CD4-positive, alpha-beta T cell (primary cell): ENCODE results near the gene WDFY3. TPM values are rescaled to one million over a fixed set of nuclear protein-coding genes. Genes with fewer than 3 reads are reported as not detected.

Experiments
- ATAC-seq: fragments of 200-7000 bp; cut with Tn5 transposase; one replicate; pipeline ENCODE4 v1.10.0; 2022; ENCODE audit warnings: mild to moderate bottlenecking; ENCODE audit not compliant: poor library complexity
- CTCF ChIA-PET: fragments of 350-600 bp; sonication (Branson Sonifier 250); formaldehyde crosslinking; loops from one replicate; lab custom pipeline; 2021; ENCODE audit warnings: antibody characterized with exemption, inconsistent platforms; lab: Charles Lee
- POLR2A ChIA-PET: fragments of 350-600 bp; sonication (Branson Sonifier 250); formaldehyde crosslinking; loops from one replicate; lab custom pipeline; 2021; ENCODE audit warnings: antibody characterized with exemption, inconsistent platforms; lab: Charles Lee
- DNase-seq, 14 experiments: peaks; one replicate each; pipeline ENCODE4 v3.0.0-alpha.2; 2013 to 2020; ENCODE audit warnings: mixed read lengths in 2 of 14
- H3K27ac ChIP-seq, 2 donors: one replicate each; pipeline versions ENCODE4 v1.5.1 to v1.7.0; 2013; ENCODE audit warnings: low read length in 2 of 2, low read depth in 1 of 2, mild to moderate bottlenecking in 1 of 2
- H3K27me3 ChIP-seq, 2 experiments: 1 replicate in 1 of 2; 2 replicates in 1 of 2; pipeline versions ENCODE4 v1.6.1 to v1.7.0; 2013; ENCODE audit warnings: low read length in 2 of 2, control low read depth in 1 of 2, mild to moderate bottlenecking in 1 of 2, moderate library complexity in 1 of 2; ENCODE audit not compliant: insufficient read depth in 2 of 2, control insufficient read depth in 1 of 2
- H3K36me3 ChIP-seq: one replicate; pipeline ENCODE4 v1.6.1; 2013; ENCODE audit warnings: low read length, control low read depth; ENCODE audit not compliant: insufficient read depth
- H3K4me1 ChIP-seq: one replicate; pipeline ENCODE4 v1.6.1; 2013; ENCODE audit warnings: low read length, control low read depth; ENCODE audit not compliant: insufficient read depth
- H3K4me3 ChIP-seq: one replicate; pipeline ENCODE4 v1.5.1; 2013; ENCODE audit warnings: mild to moderate bottlenecking, low read length, moderate library complexity
- H3K9me3 ChIP-seq, 2 experiments: 1 replicate in 1 of 2; 2 replicates in 1 of 2; pipeline versions ENCODE4 v1.6.1 to v1.7.0; 2013; ENCODE audit warnings: low read length in 2 of 2, mild to moderate bottlenecking in 2 of 2, control low read depth in 1 of 2, moderate library complexity in 1 of 2; ENCODE audit not compliant: control insufficient read depth in 1 of 2, insufficient read depth in 1 of 2
- H3K27ac Mint-ChIP-seq: one replicate; pipeline ENCODE4 v1.8.0; 2020; ENCODE audit warnings: mixed read lengths
- H3K27me3 Mint-ChIP-seq: one replicate; pipeline ENCODE4 v1.8.0; 2021; ENCODE audit warnings: mixed read lengths
- H3K36me3 Mint-ChIP-seq: one replicate; pipeline ENCODE4 v1.8.0; 2021; ENCODE audit warnings: low read depth, mixed read lengths
- H3K4me1 Mint-ChIP-seq: one replicate; pipeline ENCODE4 v1.8.0; 2021; ENCODE audit warnings: low read depth, mixed read lengths
- H3K4me3 Mint-ChIP-seq: one replicate; pipeline ENCODE4 v1.8.0; 2020; ENCODE audit warnings: mild to moderate bottlenecking, mixed read lengths
- H3K9me3 Mint-ChIP-seq: one replicate; pipeline ENCODE4 v1.8.0; 2020; ENCODE audit warnings: mixed read lengths
- intact Hi-C, 2 experiments: fragments of 100-400 bp; cut with DNase I in 1 of 2; cut with micrococcal nuclease in 1 of 2; formaldehyde crosslinking; loops; one replicate each; pipeline versions ENCODE4 v1.15.1 to v1.9.0; 2023 to 2025; cut with DNase I, micrococcal nuclease
- total RNA-seq, 174 experiments: library from RNA in 2 of 174; stranded (reverse) in 2 of 174; gene quantifications; one replicate each; pipeline ENCODE4 v1.2.3 and lab custom pipeline; 2021 to 2026
- TF ChIP-seq, protein P1 (sequence below): fragments of 200-600 bp; IDR thresholded peaks from one replicate; pipeline ENCODE4 v1.8.0; 2022; ENCODE audit warnings: antibody characterized with exemption, mild to moderate bottlenecking

The WDFY3 gene
- total RNA-seq, 2 experiments from 2014 or later: 0.60 to 0.75 TPM

DNA sequence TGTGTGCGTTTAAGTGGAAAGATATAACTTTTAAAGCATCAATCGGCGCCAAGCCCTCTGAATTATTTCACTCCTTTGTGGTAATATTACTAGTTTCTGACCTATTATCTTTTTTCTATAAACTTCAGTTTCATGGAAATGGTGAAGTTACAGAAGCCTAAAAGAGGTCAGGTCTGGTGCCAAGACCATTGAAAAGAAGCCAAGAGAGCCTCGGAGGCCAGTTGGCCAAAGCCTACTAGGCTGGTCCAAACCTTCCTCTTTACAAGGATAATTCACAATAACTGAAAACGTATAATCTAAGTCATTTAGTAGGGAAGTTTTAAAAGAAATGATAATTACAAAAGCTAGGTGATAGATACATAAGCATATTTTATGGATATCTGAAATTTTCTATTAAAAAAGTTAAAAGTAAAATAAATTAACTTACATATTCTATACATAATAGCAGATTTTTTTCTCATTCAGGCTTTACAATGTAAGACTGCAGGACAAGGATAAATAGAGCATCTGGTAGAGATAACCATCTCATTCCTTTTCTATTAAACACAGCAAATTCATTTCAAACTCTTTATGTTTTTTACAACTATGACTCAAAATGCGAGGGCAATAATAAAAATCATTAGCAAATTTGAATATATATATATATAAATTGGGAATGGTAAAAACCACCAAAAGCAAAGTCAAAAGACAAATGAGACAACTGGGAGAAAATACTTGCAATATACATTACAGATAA lies 49.2 kb downstream of the WDFY3 start:
- no peaks in the 10 kb centered on the region for H3K36me3 Mint-ChIP-seq
- Histone ChIP-seq H3K27me3 (no peaks in the 10 kb centered on the region), H3K4me1 (no peaks in the 10 kb centered on the region), H3K36me3 (no peaks in the 10 kb centered on the region), H3K9me3 (no peaks in the 10 kb centered on the region), H3K27ac (no peak overlapping the region), H3K4me3 (no peak overlapping the region)
- H3K27me3 Mint-ChIP-seq: peaks cover 4% of the 10 kb centered on the region
- no peak overlapping the region for H3K27ac Mint-ChIP-seq
- intact Hi-C loops: no loop called here
- no peaks in the 10 kb centered on the region for H3K4me1 Mint-ChIP-seq
- ATAC-seq (no peak), DNase-seq (no peak)
- TF ChIP-seq, protein P1, sequence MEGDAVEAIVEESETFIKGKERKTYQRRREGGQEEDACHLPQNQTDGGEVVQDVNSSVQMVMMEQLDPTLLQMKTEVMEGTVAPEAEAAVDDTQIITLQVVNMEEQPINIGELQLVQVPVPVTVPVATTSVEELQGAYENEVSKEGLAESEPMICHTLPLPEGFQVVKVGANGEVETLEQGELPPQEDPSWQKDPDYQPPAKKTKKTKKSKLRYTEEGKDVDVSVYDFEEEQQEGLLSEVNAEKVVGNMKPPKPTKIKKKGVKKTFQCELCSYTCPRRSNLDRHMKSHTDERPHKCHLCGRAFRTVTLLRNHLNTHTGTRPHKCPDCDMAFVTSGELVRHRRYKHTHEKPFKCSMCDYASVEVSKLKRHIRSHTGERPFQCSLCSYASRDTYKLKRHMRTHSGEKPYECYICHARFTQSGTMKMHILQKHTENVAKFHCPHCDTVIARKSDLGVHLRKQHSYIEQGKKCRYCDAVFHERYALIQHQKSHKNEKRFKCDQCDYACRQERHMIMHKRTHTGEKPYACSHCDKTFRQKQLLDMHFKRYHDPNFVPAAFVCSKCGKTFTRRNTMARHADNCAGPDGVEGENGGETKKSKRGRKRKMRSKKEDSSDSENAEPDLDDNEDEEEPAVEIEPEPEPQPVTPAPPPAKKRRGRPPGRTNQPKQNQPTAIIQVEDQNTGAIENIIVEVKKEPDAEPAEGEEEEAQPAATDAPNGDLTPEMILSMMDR: no peak
- peaks cover 3% of the 10 kb centered on the region for H3K9me3 Mint-ChIP-seq
- ChIA-PET POLR2A (no interaction called here), CTCF (no interaction called here)
- no peak overlapping the region for H3K4me3 Mint-ChIP-seq

GRCh38 chr4:84916227-84916626 lies 50.3 kb downstream of the WDFY3 start:
- H3K4me3 Mint-ChIP-seq: no peak overlapping the region
- no peaks in the 10 kb centered on the region for H3K36me3 Mint-ChIP-seq
- H3K4me1 ChIP-seq: no peaks in the 10 kb centered on the region
- peaks cover 3% of the 10 kb centered on the region for H3K9me3 Mint-ChIP-seq
- ATAC-seq: no peak
- no peaks in the 10 kb centered on the region for H3K9me3 ChIP-seq
- TF ChIP-seq, protein P1: no peak
- ChIA-PET POLR2A (no interaction called here), CTCF (no interaction called here)
- no peaks in the 10 kb centered on the region for H3K4me1 Mint-ChIP-seq
- H3K27me3 Mint-ChIP-seq: peaks cover 4% of the 10 kb centered on the region
- no peak for DNase-seq
- no peaks in the 10 kb centered on the region for H3K27me3 ChIP-seq
- intact Hi-C loops: no loop called here
- no peaks in the 10 kb centered on the region for H3K36me3 ChIP-seq
- no peak overlapping the region for H3K27ac Mint-ChIP-seq
- H3K4me3 ChIP-seq: no peak overlapping the region
- no peak overlapping the region for H3K27ac ChIP-seq

DNA sequence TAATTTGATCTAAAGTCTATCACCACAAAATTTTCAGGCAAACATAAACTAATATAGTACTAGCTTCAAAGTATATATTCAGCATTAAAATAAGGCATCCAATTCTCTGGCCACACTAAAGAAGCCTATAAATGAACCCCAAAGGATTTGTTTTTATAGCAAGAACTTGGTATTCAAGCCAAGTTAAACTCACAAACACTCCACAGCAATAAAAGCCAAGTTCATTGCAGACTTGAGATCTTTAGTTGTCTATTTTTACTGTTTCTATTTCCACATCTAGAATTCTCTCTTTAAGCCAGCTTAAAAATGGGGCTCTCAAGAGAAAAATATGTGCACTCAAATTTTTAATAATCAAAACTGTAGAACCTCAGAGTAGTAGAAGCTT lies 51.1 kb downstream of the WDFY3 start:
- DNase-seq (no peak), ATAC-seq (no peak)
- Mint-ChIP-seq H3K27ac (no peak overlapping the region), H3K4me3 (no peak overlapping the region), H3K9me3 (peaks cover 3% of the 10 kb centered on the region), H3K27me3 (peaks cover 4% of the 10 kb centered on the region), H3K4me1 (no peaks in the 10 kb centered on the region), H3K36me3 (no peaks in the 10 kb centered on the region)
- H3K9me3 ChIP-seq: no peaks in the 10 kb centered on the region
- intact Hi-C loops: no loop called here
- CTCF ChIA-PET: no interaction called here
- TF ChIP-seq, protein P1: no peak
- H3K4me1 ChIP-seq: no peaks in the 10 kb centered on the region
- POLR2A ChIA-PET: no interaction called here
- no peak overlapping the region for H3K27ac ChIP-seq
- H3K36me3 ChIP-seq: no peaks in the 10 kb centered on the region
- H3K27me3 ChIP-seq: no peaks in the 10 kb centered on the region
- H3K4me3 ChIP-seq: no peak overlapping the region
